Measurements from ENCODE around the gene TTLL9.
"Not testable (repeated sequence)": the region's sequence is repeated elsewhere in the genome, so short reads cannot be mapped to it uniquely, and the experiment has no call there.

The TTLL9 gene

DNA sequence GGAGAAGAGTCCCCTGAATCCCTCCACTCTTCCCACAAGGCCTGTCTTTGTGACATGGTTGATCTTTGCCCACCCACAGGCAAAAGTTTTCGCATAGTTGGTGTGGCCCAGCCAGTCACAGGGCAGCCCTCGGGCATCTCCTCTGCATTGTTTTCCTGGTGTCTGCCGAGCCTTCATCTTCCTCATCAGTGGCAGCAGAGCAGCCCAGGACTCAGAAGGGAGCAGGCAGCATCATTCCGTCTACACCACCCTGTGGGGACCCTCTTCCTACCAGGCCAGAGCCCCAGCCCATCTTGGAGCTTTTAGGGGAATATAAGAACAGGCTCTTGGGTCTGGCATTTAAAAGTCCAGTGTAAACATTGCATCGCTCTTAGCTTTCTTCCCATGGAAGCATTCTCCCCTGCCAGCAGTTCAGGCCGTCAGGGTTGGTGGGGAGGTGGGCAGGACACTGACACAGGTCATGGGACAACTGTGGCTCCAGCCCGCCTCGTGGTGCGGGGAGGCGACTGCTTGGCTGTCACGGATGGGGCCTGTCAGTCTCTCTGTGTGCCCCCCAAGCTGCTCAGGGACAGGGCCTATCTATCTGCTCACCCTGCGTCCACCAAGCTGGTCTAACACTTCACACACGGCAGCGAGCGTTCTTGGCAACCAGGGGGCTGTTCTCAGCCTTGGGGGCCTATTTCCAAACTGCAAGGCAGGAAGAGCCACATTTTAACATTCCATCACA is 43.2 kb downstream of the TTLL9 start:
- Histone ChIP-seq H3K4me3 (no peak overlapping the region), H3K27ac (peak overlapping the region in 1 of 21 experiments; percentile 30)

DNA sequence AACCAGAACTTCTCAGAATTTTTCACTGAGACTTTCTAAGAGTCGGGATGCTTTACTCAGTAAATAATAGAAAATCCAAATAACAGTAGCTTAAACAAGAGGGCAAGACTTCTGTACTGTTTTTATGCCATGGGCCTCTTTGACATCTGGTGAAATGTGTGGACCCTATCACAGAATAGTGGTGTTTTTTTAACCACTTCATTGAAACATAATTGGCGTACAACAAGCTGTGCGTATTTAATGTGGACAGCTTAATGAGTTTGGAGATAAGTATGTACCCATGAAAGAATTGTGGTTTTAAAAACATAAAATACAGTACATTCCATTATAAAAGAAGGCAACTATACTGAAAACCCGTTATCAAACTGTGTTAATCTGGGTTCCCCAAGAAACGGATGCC is 43.7 kb downstream of the TTLL9 start:
- H3K27ac ChIP-seq: no peak overlapping the region
- no peak overlapping the region for H3K4me3 ChIP-seq

DNA sequence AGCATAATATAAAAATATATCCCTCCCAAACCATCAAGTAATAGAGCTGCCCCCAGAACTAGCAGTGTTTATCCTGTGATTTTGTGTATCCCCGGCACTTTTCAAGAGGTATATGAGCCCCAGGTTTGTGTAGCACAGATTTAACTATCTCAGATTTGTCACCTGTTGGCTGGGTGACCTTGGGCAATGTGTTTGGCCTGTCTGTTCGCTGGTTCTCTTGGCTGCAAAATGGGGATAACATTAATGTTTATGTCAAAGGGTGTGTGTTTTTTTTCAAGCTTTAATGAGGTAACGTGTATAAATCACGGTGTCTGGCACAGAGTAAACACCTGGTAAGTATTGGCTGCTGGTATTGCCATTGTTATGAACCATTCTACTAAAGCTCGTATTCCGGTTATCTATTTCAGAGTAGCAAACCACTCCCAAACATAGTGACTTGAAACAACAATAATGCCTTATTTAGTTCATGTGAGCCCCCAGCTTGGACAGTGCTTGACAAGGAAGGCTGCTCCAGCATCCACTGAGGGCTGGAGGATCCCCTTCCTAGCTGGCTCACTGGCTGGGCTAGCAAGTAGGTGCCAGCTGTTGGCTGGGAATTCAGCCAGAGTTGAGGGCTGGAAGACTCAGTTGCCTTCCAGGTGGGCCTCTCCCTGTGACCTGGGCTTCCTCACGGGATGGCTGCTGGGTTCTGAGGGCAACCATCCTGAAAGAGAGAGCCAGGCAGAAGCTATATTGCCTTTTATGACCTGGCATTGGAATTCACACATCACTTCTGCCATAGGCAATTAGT is 45.3 kb downstream of the TTLL9 start:
- no peak overlapping the region for H3K27ac ChIP-seq
- no peak overlapping the region for H3K4me3 ChIP-seq

DNA sequence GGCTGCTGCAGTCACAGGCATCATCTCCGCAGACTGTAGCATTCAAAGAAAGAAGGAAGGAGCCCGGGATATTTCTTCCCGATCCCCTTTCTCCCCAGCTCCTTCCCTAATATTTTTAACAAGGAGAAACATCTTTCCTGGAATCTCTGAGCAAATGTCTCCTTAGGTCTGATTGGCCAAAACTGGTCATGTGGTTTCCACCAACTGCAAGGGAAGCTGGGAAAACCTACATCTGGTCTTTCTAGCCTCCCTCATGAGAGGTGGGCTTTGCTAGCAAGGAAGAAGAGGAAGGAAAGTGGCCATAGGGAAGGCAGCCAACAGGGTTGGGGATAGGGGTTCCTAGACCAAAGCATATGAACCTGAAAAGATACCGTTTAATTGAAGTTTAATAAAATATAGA is 46.3 kb downstream of the TTLL9 start:
- no peak overlapping the region for H3K27ac ChIP-seq

DNA sequence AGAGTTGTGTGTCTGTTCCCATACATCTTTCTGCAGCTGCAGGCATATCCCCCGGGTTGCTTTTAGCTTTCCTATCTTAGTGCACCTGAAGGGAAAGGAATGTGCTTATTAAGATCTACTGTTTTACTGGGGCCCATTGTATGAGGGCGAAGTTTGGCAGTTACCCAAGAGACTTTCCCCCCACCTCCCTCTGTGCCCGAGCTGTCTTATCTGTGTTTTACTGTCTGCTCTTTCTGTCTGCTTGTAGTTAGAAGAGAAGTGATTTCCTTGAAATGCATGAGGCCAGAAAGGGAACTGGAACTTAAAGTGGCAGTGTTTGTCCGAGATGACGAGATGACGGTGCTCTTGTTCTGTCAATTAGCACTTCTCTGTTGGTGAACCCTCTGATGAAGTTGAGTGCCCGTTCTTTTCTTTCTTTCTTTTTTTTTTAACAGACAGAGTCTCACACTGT is 47.6 kb downstream of the TTLL9 start:
- H3K27ac ChIP-seq, H3K4me3 ChIP-seq: not testable (repeated sequence)

More for the DNA sequence above, 46.3 kb downstream of the TTLL9 start:
- no peak overlapping the region for H3K4me3 ChIP-seq

DNA sequence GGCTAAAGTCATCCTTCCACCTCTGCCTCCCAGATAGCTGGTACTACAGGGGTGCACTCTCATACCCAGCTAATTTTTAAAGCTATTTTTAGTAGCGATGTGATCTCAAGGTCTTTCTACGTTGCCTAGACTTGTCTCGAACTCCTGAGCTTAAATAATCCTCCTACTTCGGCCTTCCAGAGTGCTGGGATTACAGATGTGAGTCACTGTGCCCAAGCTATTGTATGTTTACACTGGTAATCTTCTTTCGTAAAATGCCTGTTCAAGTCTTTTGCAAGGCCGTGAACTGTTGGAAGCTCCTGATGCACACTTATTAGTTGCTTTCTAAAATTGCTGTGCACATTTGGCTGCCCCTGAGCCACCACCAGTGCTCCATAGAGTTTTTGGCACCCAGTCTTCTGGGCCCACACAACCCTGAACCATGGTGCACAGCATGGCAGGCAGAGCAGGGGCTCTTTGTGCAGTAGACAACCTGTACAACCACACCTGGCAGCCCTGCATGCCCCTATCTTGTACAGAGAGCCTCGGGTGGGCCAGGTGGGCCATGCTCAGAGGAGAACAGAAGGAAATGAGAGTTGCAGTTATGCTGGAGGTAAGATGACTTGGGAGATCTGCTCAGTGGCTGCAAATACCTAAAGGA is 48.2 kb downstream of the TTLL9 start:
- Histone ChIP-seq H3K27ac (no peak overlapping the region), H3K4me3 (no peak overlapping the region)

DNA sequence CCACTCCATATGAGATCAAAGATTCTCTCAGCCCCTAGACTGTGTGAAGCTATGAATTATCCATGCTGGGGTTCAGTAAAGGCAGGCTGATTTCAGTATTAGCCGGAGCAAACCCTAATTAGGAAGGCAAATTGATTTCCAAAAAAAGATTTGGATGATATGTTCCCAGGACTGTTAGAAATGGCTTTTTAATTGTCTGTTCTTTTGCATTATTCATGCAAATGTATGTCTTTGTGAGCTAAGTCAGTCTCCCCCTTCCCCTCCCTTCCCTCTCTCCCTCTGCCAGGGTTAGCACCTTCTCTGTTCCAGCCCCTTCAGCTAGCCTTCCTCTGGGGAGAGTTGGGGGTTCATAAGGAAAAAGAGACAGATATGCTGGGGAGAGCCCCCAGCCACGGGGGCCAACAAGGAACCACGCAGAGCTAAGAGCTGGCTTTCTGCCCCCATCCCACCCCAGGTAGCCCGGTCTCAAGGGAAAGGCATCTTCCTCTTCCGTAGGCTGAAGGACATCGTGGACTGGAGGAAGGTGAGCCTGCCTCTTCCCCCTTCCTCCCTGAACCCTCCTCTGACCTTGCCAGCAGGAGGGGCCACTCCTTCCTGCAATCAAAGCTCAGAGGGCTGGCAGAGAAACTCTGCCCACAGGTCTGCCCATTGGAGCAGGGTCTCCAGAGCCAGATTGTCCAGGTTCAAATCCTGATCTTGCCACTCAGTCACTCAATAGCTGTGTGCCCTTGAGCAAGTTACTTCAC is 49.1 kb downstream of the TTLL9 start:
- Histone ChIP-seq H3K4me3 (no peak overlapping the region), H3K27ac (no peak overlapping the region)

DNA sequence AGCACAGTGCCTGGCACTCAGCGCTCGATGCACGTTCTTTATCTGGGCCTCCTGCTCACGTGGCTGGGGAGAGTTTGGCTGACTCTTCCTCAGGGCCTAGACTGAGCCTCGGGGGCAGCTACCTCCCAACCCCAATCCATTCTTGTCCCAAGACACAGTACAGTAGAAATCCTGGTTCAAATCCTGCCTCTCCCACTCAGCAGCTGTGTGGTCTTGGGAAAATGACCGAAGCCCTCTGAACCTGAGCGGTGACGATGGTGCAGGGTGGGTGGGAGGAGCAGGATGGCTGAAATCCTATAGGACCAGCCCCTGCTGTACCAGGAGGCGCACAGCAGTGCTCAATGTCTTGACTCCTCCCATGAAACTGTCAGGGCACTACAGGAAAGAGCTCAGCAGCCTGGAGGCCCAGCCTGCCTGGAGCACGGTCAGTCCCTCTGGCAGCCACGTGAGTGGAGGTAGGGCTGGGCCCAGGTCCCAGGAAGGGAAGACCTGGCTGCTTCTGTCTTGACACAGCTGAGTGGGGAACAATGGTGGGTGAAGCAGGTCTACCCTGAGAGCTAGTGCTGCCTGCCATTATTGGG is 49.9 kb downstream of the TTLL9 start:
- H3K4me3 ChIP-seq: no peak overlapping the region
- H3K27ac ChIP-seq: no peak overlapping the region

DNA sequence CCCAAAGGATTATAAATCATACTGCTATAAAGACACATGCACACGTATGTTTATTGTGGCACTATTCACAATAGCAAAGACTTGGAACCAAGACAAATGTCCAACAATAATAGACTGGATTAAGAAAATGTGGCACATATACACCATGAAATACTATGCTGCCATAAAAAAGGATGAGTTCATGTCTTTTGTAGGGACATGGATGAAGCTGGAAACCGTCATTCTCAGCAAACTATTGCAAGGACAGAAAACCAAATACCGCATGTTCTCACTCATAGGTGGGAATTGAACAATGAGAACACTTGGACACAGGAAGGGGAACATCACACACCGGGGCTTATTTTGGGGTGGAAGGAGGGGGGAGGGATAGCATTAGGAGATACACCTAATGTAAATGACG is 51.0 kb downstream of the TTLL9 start:
- not testable (repeated sequence) for H3K4me3 ChIP-seq, H3K27ac ChIP-seq

DNA sequence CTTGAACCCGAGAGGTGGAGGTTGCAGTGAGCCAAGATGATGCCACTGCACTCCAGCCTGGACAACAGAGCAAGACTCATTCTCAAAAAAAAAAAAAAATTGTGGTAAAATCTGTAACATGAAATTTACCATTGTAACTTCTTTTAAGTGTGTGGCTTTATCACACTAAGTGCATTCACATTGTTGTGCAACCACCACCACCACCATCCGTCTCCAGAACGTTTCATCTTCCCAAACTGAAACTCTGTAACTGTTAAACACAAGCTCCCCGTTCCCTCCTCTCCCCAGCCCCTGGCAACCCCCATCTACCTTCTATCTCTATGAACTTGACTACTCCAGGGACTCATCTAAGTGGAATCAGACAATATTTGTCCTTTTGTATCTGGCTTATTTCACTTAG is 51.7 kb downstream of the TTLL9 start:
- Histone ChIP-seq H3K27ac (no peak overlapping the region), H3K4me3 (no peak overlapping the region)

DNA sequence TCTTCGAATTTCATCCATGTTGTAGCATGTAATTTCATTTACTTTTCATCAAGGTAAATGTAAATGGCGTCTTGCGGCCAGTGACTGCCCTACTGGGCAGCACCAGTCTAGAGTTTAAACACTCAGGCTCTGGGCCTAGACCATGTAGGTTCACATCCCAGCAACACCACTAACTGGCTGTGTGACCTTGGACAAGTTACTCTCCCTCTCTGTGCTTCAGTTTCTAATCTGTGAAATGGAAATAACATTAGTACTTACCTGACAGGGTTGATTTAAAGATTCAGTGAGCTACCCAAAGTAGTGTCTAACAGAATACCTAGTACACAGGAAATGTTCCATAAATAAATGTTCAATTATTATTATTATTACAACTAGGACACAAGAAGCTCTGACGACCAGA is 52.2 kb downstream of the TTLL9 start:
- H3K4me3 ChIP-seq: no peak overlapping the region
- H3K27ac ChIP-seq: no peak overlapping the region

DNA sequence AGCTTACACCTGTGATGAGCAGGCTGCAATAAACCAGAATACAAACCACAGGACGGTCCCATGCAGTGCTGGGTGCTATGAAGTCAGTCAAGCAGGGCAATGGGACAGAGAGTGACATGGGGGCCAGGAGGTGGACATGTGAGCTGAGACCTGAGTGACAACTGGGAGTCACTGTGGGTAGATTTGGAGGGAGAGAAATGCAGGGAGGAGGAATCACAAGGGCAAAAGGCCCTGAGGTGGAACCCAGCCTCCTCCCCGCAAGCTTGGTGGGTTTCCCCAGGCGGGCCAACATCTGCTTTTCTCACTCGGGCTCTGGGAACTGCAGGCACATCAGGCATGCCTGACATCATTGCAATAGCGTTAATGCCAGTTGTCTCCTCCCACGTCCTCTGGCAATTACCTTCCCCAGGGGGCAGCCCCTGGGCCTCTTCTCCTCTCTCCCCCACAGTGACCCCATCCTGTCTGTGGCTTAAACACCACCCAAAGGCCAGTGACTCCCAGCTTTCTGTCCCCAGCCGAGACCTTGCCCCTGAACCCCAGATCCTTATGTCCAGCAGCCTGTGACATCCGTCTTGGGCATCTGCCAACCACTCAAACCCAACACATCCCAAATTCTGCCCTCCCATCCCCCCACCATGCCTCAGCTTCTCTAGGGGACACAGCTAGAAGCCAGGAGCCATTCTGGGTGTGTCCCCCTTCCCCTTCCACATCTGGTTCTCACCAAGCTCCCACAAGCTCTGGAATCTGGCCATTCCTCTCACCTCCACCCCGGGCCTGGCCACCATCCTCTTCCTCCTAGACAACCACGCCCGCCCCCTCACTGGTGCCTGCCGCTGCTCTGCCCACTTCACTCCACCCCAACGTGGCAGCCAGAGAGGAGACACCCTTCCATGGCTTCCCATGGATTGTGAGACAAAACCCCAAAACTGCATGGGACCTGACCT is 53.2 kb downstream of the TTLL9 start:
- Histone ChIP-seq H3K4me3 (no peak overlapping the region), H3K27ac (no peak overlapping the region)

DNA sequence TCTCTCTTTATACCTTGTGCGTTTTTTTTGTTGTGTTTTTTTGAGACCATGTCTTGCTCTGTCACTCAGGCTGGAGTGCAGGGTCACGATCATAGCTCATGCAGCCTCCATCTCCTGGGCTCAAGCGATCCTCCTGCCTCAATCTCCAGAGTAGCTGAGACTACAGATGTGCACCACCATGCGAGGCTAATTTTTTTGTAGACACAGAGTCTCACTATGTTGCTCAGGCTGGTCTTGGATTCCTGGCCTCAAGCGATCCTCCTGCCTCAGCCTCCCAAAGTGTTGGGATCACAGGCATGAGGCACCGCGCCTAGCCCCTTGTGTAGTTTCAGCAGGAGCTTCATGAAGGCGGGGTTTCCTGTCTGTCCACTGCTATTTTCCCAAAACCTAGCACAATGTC is 54.1 kb downstream of the TTLL9 start:
- H3K27ac ChIP-seq: no peak overlapping the region
- no peak overlapping the region for H3K4me3 ChIP-seq

DNA sequence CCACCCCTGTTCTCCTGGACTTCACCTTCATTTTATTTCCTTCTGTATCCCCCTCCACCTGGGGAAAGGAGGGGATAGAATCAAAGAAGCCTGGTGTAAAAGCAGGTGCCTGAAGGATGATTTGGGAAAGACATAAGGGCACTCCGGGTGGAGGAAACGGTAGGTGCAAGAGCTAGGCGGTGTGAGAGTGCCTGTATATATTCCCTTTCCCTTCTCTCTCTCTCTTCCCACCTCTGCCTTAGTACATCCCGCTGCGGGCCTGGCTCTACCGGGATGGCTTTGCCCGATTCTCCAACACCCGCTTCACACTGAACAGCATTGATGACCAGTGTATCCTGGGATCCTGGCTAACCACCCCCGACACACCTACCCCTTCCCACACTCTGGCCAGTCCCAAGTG is 55.2 kb downstream of the TTLL9 start:
- Histone ChIP-seq H3K27ac (no peak overlapping the region), H3K4me3 (no peak overlapping the region)

DNA sequence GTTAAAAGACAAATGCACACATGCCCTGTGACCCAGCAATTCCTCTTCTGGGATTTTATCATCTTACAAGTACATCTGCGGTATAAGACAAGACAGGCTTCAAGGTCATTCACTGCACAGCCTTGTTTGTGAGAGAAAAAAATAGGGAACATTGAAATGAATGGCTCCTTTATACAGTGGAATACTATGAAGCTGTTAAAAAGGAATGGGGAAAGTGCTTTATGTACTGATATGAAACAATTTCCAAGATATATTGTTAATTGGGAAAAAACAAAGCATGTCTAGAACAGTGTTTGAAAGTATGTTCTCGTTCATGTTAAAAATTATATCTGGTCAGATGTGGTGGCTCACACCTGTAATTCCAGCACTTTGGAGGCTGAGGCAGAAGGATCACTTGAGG is 56.1 kb downstream of the TTLL9 start:
- H3K4me3 ChIP-seq: no peak overlapping the region
- H3K27ac ChIP-seq: no peak overlapping the region

DNA sequence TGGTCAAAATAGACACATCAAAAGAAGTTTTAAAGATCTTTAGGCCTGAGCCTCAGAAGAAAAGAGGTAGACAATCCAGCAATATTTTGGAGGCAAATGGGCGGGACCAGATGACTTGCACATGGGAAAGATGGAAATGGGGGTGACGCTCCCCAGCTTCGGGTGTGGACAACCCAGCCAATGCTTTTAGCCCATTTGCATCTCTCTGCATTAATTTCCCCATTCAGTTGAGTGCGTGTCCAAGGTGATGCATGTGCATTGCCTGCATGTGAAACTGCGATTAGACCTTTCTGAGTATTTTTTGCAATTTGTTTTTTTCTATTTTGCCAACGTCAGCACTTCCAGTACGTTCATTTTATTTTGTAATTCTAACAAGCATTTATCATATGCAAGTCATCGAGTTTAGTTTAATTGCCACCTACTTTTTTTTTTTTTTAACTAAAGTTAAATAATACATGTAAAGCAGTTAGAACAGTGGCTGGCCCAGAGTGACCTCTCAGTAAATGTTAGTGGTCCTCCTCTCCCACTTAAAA is 57.3 kb downstream of the TTLL9 start:
- H3K4me3 ChIP-seq: no peak overlapping the region

DNA sequence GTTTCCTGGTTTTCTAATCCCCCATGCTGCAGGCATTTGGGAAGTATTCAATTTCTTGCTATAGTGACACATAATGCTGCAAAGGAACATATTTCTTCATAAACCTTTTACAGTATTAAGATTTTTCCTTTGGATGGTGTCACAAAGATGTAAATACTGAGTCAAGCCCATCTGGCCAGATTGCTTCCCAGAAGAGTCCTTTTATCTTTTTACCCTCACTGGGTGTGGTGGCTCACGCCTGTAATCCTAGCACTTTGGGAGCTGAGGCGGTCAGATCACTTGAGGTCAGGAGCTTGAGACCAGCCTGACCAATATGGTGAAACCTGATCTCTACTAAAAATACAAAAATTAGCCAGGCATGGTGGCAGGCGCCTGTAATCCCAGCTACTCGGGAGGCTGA is 59.2 kb downstream of the TTLL9 start:
- H3K27ac ChIP-seq, H3K4me3 ChIP-seq: not testable (repeated sequence)

More for the DNA sequence above, 57.3 kb downstream of the TTLL9 start:
- H3K27ac ChIP-seq: no peak overlapping the region

DNA sequence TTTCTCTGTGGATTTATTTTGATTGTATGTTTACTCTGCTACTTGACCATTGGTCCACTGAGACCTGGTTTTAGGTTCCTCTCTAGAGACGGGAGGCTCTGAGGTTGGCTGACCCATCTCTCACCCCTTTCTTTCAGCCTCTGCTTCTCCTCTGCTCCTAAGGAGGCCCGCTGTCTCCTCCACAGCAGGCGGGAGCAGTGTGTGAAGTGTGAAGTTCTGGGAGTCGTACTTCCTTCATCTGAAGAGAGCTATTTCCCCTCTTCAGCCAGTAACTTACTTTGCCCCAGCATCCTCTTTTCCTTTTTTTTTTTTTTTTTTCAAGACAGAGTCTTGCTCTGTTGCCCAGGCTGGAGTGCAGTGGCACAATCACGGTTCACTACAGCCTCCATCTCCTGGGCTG is 60.3 kb downstream of the TTLL9 start:
- Histone ChIP-seq H3K27ac (no peak overlapping the region), H3K4me3 (no peak overlapping the region)

DNA sequence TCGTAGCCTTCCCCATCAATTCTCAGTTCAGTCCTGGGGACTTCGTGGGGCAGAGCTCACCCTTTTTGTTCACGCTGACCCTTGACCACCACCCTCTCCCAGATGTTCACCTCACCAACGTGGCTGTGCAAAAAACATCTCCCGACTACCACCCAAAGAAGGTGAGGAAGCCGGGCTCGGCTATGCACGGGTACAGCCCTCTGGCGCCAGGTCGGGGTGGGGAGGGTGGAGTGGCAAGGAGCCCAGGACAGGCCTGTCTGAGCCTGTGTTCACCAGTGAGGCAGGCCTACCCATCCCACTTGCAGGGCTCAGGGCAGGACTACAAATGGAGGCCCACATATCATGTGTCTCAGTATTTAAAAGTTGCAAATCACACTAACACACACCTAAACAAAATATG is 63.3 kb downstream of the TTLL9 start:
- Histone ChIP-seq H3K4me3 (no peak overlapping the region), H3K27ac (no peak overlapping the region)
